ENCODE measurements around the gene ANKH.

DNA sequence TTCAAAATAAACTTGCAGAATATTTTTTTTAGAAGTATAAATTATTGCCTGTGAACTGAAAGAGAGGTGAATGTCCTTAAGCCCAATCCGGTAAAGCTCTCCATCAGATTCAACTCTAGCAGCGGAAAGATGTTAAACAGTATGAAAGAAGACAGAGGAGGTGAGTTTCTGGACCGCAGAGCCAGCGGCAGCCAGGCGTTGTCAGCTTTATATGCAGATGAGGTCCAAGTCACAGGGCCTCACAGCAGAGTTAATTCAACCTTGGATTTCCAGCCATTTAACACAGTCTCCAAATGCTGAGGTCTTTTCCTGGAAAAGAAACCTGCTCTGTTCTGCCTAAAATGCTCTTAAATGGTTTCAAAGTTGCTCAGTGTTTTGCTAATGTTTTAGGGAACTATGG is 131.6 kb downstream of the ANKH start:
- TF ChIP-seq, protein P1, sequence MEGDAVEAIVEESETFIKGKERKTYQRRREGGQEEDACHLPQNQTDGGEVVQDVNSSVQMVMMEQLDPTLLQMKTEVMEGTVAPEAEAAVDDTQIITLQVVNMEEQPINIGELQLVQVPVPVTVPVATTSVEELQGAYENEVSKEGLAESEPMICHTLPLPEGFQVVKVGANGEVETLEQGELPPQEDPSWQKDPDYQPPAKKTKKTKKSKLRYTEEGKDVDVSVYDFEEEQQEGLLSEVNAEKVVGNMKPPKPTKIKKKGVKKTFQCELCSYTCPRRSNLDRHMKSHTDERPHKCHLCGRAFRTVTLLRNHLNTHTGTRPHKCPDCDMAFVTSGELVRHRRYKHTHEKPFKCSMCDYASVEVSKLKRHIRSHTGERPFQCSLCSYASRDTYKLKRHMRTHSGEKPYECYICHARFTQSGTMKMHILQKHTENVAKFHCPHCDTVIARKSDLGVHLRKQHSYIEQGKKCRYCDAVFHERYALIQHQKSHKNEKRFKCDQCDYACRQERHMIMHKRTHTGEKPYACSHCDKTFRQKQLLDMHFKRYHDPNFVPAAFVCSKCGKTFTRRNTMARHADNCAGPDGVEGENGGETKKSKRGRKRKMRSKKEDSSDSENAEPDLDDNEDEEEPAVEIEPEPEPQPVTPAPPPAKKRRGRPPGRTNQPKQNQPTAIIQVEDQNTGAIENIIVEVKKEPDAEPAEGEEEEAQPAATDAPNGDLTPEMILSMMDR (conservative IDR thresholded peaks at IDR 0.05; ENCODE audit: low read depth, low read length) = no peak
- no peak for TF ChIP-seq EZH2 (IDR thresholded peaks at IDR 0.05; ENCODE audit: borderline replicate concordance, low read depth, low read length, poor library complexity, severe bottlenecking)
